Panc1 (cell line): ENCODE results near the gene KLHL35.

ENCODE experiments used
- POLR2AphosphoS5 ChIP-seq: IDR thresholded peaks from 2 replicates; pipeline ENCODE4 v1.6.1; 2012; ENCODE audit warnings: mild to moderate bottlenecking, low read depth, low read length, moderate library complexity
- TCF7L2 ChIP-seq: IDR thresholded peaks from 2 replicates; pipeline ENCODE4 v1.6.1; 2011; ENCODE audit warnings: mild to moderate bottlenecking, low read depth, low read length, inconsistent platforms
- TF ChIP-seq, protein P1 (sequence below): fragments of 450-650 bp; IDR thresholded peaks from 2 replicates; pipeline ENCODE4 v1.5.1; 2017; ENCODE audit warnings: mild to moderate bottlenecking
- TF ChIP-seq, protein P2 (sequence below), 2 experiments: IDR thresholded peaks; 2 replicates each; pipeline ENCODE4 v1.6.1; 2011 to 2012; ENCODE audit warnings: low read depth in 2 of 2, control low read depth in 1 of 2, low read length in 1 of 2, mild to moderate bottlenecking in 1 of 2, moderate library complexity in 1 of 2; ENCODE audit not compliant: insufficient read depth in 1 of 2

DNA sequence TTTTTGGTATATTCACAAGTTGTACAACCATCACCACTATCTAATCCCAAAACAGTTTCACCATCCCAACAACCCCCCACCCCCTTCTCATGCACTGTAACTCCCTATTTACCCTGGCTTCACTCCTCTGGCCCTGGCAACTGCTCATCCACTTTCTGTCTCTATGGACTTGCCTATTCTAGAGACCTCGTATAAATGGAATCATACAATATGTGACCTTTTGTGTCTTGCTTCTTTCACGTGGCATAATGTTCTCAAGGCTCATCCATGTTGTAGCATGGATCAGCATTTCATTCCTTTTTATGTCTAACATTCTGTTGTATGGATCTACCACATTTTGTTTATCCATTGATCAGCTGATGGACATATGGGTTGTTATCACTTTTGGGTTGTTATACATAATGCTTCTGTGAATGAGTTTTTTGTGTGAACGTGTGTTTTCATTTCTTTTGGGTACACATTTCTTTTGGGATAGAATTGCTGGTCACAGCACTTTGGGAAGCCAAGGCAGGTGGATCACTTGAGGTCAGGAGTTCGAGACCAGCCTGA is 46.7 kb upstream of the KLHL35 start:
- TF ChIP-seq, protein P1, sequence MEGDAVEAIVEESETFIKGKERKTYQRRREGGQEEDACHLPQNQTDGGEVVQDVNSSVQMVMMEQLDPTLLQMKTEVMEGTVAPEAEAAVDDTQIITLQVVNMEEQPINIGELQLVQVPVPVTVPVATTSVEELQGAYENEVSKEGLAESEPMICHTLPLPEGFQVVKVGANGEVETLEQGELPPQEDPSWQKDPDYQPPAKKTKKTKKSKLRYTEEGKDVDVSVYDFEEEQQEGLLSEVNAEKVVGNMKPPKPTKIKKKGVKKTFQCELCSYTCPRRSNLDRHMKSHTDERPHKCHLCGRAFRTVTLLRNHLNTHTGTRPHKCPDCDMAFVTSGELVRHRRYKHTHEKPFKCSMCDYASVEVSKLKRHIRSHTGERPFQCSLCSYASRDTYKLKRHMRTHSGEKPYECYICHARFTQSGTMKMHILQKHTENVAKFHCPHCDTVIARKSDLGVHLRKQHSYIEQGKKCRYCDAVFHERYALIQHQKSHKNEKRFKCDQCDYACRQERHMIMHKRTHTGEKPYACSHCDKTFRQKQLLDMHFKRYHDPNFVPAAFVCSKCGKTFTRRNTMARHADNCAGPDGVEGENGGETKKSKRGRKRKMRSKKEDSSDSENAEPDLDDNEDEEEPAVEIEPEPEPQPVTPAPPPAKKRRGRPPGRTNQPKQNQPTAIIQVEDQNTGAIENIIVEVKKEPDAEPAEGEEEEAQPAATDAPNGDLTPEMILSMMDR: no peak
- TF ChIP-seq, protein P2, sequence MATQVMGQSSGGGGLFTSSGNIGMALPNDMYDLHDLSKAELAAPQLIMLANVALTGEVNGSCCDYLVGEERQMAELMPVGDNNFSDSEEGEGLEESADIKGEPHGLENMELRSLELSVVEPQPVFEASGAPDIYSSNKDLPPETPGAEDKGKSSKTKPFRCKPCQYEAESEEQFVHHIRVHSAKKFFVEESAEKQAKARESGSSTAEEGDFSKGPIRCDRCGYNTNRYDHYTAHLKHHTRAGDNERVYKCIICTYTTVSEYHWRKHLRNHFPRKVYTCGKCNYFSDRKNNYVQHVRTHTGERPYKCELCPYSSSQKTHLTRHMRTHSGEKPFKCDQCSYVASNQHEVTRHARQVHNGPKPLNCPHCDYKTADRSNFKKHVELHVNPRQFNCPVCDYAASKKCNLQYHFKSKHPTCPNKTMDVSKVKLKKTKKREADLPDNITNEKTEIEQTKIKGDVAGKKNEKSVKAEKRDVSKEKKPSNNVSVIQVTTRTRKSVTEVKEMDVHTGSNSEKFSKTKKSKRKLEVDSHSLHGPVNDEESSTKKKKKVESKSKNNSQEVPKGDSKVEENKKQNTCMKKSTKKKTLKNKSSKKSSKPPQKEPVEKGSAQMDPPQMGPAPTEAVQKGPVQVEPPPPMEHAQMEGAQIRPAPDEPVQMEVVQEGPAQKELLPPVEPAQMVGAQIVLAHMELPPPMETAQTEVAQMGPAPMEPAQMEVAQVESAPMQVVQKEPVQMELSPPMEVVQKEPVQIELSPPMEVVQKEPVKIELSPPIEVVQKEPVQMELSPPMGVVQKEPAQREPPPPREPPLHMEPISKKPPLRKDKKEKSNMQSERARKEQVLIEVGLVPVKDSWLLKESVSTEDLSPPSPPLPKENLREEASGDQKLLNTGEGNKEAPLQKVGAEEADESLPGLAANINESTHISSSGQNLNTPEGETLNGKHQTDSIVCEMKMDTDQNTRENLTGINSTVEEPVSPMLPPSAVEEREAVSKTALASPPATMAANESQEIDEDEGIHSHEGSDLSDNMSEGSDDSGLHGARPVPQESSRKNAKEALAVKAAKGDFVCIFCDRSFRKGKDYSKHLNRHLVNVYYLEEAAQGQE (IDR thresholded peaks at IDR 0.05; ENCODE audit: insufficient read depth in 1 of 2, low read depth in 2 of 2, low read length in 1 of 2): no peak
- TF ChIP-seq POLR2AphosphoS5 (no peak), TCF7L2 (no peak)
